ENCODE measurements around the gene OGFOD1. TPM values are rescaled to one million over a fixed set of nuclear protein-coding genes. Genes with fewer than 3 reads are reported as not detected.

Gene OGFOD1
- polyA plus RNA-seq, 1 donor (not counting 4 experiments of a cell fraction or from before 2014, with no cell fraction given) = 70.5 TPM

DNA sequence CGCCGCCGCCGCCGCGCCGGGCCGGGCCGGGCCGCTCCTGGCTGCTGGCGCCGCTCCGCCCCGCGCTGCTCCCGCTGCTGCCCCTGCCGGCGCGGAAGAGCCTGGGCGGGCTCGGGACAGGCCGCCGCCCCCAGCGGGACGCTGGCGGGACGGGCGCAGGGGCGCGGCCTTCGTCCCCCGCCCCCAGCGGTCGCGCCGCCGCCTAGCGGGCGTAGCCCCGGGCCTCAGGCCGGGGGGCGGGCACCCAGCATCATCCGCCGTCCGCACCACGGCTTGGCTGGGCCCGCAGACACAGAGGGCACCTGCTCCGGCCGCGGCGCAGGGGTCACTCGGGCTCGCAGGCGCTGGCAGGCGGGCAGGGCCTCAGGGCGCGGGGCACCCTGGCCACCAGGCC lies 25.9 kb upstream of the OGFOD1 start, which contains the start of gene AMFR:
TSS of gene AMFR (minus strand) at position 107 of the 394 bp plus-strand sequence. CDS start 218 bp downstream, outside the sequence.
- no peak for FAIRE-seq
- peak; percentile 7 for DNase-seq (ENCODE audit: low read depth, low spot score)
- Histone ChIP-seq H3K27ac (ENCODE audit: control insufficient read depth, insufficient read depth, low read length) (peak within 1 kb of the TSS; percentile 70), H3K4me3 (ENCODE audit: control insufficient read depth in 2 of 3, extremely low read depth in 1 of 3, insufficient read depth in 2 of 3, low read depth in 1 of 3, low read length in 3 of 3) (peak within 1 kb of the TSS; percentile 63 to 75 (median 73)), H3K4me1 (ENCODE audit: control insufficient read depth, extremely low read depth, insufficient read depth, low read length) (peaks cover 20% of the 10 kb centered on the region), H3K4me2 (ENCODE audit: control insufficient read depth, extremely low read depth, insufficient read depth, low read depth, low read length) (peak within 1 kb of the TSS; percentile 73), H2AFZ (ENCODE audit: control insufficient read depth, low read length) (peak within 1 kb of the TSS; percentile 52), H3K36me3 (ENCODE audit: control insufficient read depth in 2 of 2, extremely low read depth in 1 of 2, insufficient read depth in 2 of 2, low read length in 2 of 2) (no peaks in the 10 kb centered on the region), H3K9me3 (ENCODE audit: control insufficient read depth, low read depth, low read length) (no peaks in the 10 kb centered on the region), H3K27me3 (ENCODE audit: control insufficient read depth, extremely low read depth, insufficient read depth, low read length) (no peaks in the 10 kb centered on the region), H4K20me1 (ENCODE audit: control insufficient read depth, extremely low read depth, insufficient read depth, low read length) (no peaks in the 10 kb centered on the region), H3K9ac (ENCODE audit: control insufficient read depth, extremely low read depth, insufficient read depth, low read length) (peak within 1 kb of the TSS; percentile 74), H3K79me2 (ENCODE audit: control insufficient read depth, insufficient read depth, low read length) (peaks cover 40% of the 10 kb centered on the region), H3K9me1 (ENCODE audit: control insufficient read depth, extremely low read depth, insufficient read depth, low read length) (no peaks in the 10 kb centered on the region)
- dilution Hi-C loops (cut with MboI; ENCODE audit: extremely low pct_ligation_motif_present, low sequenced_read_pairs) = no loop called here
- no peak for TF ChIP-seq EZH2 (IDR thresholded peaks at IDR 0.05; ENCODE audit: low read length)
- TF ChIP-seq, protein P1, sequence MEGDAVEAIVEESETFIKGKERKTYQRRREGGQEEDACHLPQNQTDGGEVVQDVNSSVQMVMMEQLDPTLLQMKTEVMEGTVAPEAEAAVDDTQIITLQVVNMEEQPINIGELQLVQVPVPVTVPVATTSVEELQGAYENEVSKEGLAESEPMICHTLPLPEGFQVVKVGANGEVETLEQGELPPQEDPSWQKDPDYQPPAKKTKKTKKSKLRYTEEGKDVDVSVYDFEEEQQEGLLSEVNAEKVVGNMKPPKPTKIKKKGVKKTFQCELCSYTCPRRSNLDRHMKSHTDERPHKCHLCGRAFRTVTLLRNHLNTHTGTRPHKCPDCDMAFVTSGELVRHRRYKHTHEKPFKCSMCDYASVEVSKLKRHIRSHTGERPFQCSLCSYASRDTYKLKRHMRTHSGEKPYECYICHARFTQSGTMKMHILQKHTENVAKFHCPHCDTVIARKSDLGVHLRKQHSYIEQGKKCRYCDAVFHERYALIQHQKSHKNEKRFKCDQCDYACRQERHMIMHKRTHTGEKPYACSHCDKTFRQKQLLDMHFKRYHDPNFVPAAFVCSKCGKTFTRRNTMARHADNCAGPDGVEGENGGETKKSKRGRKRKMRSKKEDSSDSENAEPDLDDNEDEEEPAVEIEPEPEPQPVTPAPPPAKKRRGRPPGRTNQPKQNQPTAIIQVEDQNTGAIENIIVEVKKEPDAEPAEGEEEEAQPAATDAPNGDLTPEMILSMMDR (optimal IDR thresholded peaks at IDR 0.05 in 1 of 3, IDR thresholded peaks at IDR 0.05 in 1 of 3, conservative IDR thresholded peaks at IDR 0.05 in 1 of 3; ENCODE audit: extremely low read depth in 1 of 3, insufficient read depth in 2 of 3, low read length in 3 of 3) = peak in 2 of 3 experiments; percentile 20 to 51

- Histone ChIP-seq H4K20me1 (ENCODE audit: control insufficient read depth, extremely low read depth, insufficient read depth, low read length) (no peaks in the 10 kb centered on the region), H3K9ac (ENCODE audit: control insufficient read depth, extremely low read depth, insufficient read depth, low read length) (no peak overlapping the region), H2AFZ (ENCODE audit: control insufficient read depth, low read length) (no peak overlapping the region), H3K4me2 (ENCODE audit: control insufficient read depth, extremely low read depth, insufficient read depth, low read depth, low read length) (no peak overlapping the region), H3K9me1 (ENCODE audit: control insufficient read depth, extremely low read depth, insufficient read depth, low read length) (no peaks in the 10 kb centered on the region), H3K4me1 (ENCODE audit: control insufficient read depth, extremely low read depth, insufficient read depth, low read length) (peaks cover 20% of the 10 kb centered on the region), H3K9me3 (ENCODE audit: control insufficient read depth, low read depth, low read length) (no peaks in the 10 kb centered on the region), H3K79me2 (ENCODE audit: control insufficient read depth, insufficient read depth, low read length) (peaks cover 28% of the 10 kb centered on the region), H3K4me3 (ENCODE audit: control insufficient read depth in 2 of 3, extremely low read depth in 1 of 3, insufficient read depth in 2 of 3, low read depth in 1 of 3, low read length in 3 of 3) (no peak overlapping the region), H3K36me3 (ENCODE audit: control insufficient read depth in 2 of 2, extremely low read depth in 1 of 2, insufficient read depth in 2 of 2, low read length in 2 of 2) (no peaks in the 10 kb centered on the region), H3K27ac (ENCODE audit: control insufficient read depth, insufficient read depth, low read length) (no peak overlapping the region), H3K27me3 (ENCODE audit: control insufficient read depth, extremely low read depth, insufficient read depth, low read length) (no peaks in the 10 kb centered on the region)
- peak; percentile 13 for FAIRE-seq
- DNase-seq (ENCODE audit: low read depth, low spot score) = no peak
- TF ChIP-seq EZH2 (IDR thresholded peaks at IDR 0.05; ENCODE audit: low read length) = no peak
- TF ChIP-seq, protein P1 (optimal IDR thresholded peaks at IDR 0.05 in 1 of 3, IDR thresholded peaks at IDR 0.05 in 1 of 3, conservative IDR thresholded peaks at IDR 0.05 in 1 of 3; ENCODE audit: extremely low read depth in 1 of 3, insufficient read depth in 2 of 3, low read length in 3 of 3) = no peak
- dilution Hi-C loops (cut with MboI; ENCODE audit: extremely low pct_ligation_motif_present, low sequenced_read_pairs) = no loop called here
Measured at GRCh38 chr16:56426585-56426984, 24.8 kb upstream of the OGFOD1 start.
